Ovary (tissue), 3 donors: ENCODE measurements around the gene ATM.

Experiments used
- CTCF ChIP-seq, 3 donors: fragments of 450-650 bp in 2 of 3; fragments of 200-600 bp in 1 of 3; IDR thresholded peaks; one replicate each; pipeline versions ENCODE4 v1.5.1 to v1.8.0; 2016 to 2022; ENCODE audit warnings: antibody characterized with exemption in 3 of 3, mild to moderate bottlenecking in 1 of 3
- EP300 ChIP-seq: sonication (generic); formaldehyde crosslinking; IDR thresholded peaks from one replicate; pipeline ENCODE4 v1.6.1; 2017; ENCODE audit warnings: antibody characterized with exemption
- POLR2A ChIP-seq: fragments of 450-650 bp; IDR thresholded peaks from one replicate; pipeline ENCODE4 v1.6.1; 2017; ENCODE audit warnings: antibody characterized with exemption, mild to moderate bottlenecking, moderate library complexity
- donor health status: DM: no; HTN: no; CAD: no.

- TF ChIP-seq CTCF (IDR thresholded peaks at IDR 0.05), result no peak
- no peak for TF ChIP-seq POLR2A
- no peak for TF ChIP-seq EP300
Observed at GRCh38 chr11:108388576-108388975, 165.7 kb downstream of the ATM start.
